K562 (cell line): Measurements from ENCODE around the gene ATMIN. TPM values are rescaled to one million over a fixed set of nuclear protein-coding genes. Genes with fewer than 3 reads are reported as not detected.

Source experiments
- CEBPB ChIP-seq: fragments of 450-650 bp; IDR thresholded peaks from 2 replicates; pipeline ENCODE4 v1.6.1; 2016; ENCODE audit warnings: missing genetic modification characterization, missing compliant biosample characterization
- MGA ChIP-seq: fragments of 450-650 bp; IDR thresholded peaks from 2 replicates; pipeline ENCODE4 v1.6.1; 2016; ENCODE audit warnings: mild to moderate bottlenecking, moderate library complexity
- NFRKB ChIP-seq: fragments of 450-650 bp; IDR thresholded peaks from 2 replicates; pipeline ENCODE4 v1.6.1; 2016; ENCODE audit warnings: low read depth
- NR2C2 ChIP-seq, 2 experiments: fragments of 200-800 bp in 1 of 2; sonication (Bioruptor generic) in 1 of 2; sonication (generic) in 1 of 2; formaldehyde crosslinking in 1 of 2; IDR thresholded peaks; 2 replicates each; pipeline versions ENCODE4 v1.6.1 to v1.8.0; 2016 to 2022; ENCODE audit warnings: mild to moderate bottlenecking in 1 of 2, missing compliant biosample characterization in 1 of 2, missing genetic modification characterization in 1 of 2, missing genetic modification reagents in 1 of 2
- RBFOX2 ChIP-seq: fragments of 200-400 bp; formaldehyde crosslinking; IDR thresholded peaks from 2 replicates; pipeline ENCODE4 v1.6.1; 2017; ENCODE audit warnings: low read depth, mild to moderate bottlenecking, low read length, moderate library complexity
- SUPT5H ChIP-seq: fragments of 450-650 bp; IDR thresholded peaks from 2 replicates; pipeline ENCODE4 v1.6.1; 2016
- ZNF12 ChIP-seq: sonication (generic); formaldehyde crosslinking; IDR thresholded peaks from 2 replicates; pipeline ENCODE4 v1.4.0; 2020; ENCODE audit warnings: mild to moderate bottlenecking, missing genetic modification reagents
- ZNF143 ChIP-seq: sonication (generic); formaldehyde crosslinking; IDR thresholded peaks from 2 replicates; pipeline ENCODE4 v1.9.0; 2022; ENCODE audit warnings: mild to moderate bottlenecking, missing genetic modification reagents
- polyA plus RNA-seq, 8 experiments: library from polyadenylated mRNA; depleted of rRNA in 4 of 8; stranded (reverse) in 5 of 8; unstranded in 3 of 8; fragments of >200 nt; fragmentation: Nextera tagmentation in 2 of 8; fragmentation: Illumina TruSeq in 1 of 8; extraction: Ambion mirVana in 2 of 8; extraction: Trizol in 1 of 8; gene quantifications; 2 replicates each; pipeline versions ENCODE4 v1.2.1 to v1.2.3, GENCODE V29; 2011 to 2014; ENCODE audit warnings: inconsistent platforms in 1 of 8, missing spikeins in 1 of 8
- small RNA-seq: library from RNA; depleted of rRNA; stranded (forward); fragments of <200 nt; gene quantifications from one replicate; pipeline ENCODE3, GENCODE V24; 2014
- total RNA-seq, 7 experiments: library from RNA; depleted of rRNA in 6 of 7; stranded (reverse); fragments of >200 nt in 6 of 7; fragmentation: Illumina TruSeq in 2 of 7; extraction: Trizol in 2 of 7; gene quantifications; 2 replicates each; pipeline versions ENCODE4 v1.2.1 to v1.2.3, GENCODE V29; 2011 to 2021; ENCODE audit warnings: low replicate concordance in 1 of 7

The ATMIN gene
- total and polyA plus RNA-seq, 9 of the 15 experiments (the other 6 are each of a cell fraction or from before 2014, with no cell fraction given) = 6.7 to 40.9 (median 23.4) TPM

- TF ChIP-seq RBFOX2 (no peak), SUPT5H (peak; percentile 60), CEBPB (tag) (0 out of 2 replicates have a peak, but pooled peaks have one; percentile 7), NR2C2 (CRISPR knock-in tag; IDR thresholded peaks at IDR 0.05) (no peak), NR2C2 (tag; IDR thresholded peaks at IDR 0.05) (0 out of 2 replicates have a peak, but pooled peaks have one; percentile 5), NFRKB (peak; percentile 40; the same call in 1 of the 2 replicates), ZNF143 (CRISPR knock-in tag) (no peak), MGA (peak; percentile 64), ZNF12 (CRISPR knock-in tag) (no peak)
- TF ChIP-seq, all 486 proteins: peak for 44
Measured at GRCh38 chr16:81096715-81097208, 61.1 kb downstream of the ATMIN start (continued).

Small RNAs within 50 kb of the gene (small RNA-seq; reads per million reads assigned to genes)
- gene AC092718.3 = not detected

Other genes with a start within 250 kb of the ATMIN start
- gene CDYL2, start 231.2 kb upstream of the ATMIN start, total RNA-seq (2014; rRNA removed) = under 0.01 TPM in 1 of 2 replicates, not detected in the other
- gene CDYL2, start 231.2 kb upstream of the ATMIN start, total RNA-seq (2014; rRNA removed; fragmentation: Illumina TruSeq; extraction: Trizol) = not detected in 2 replicates
- gene CDYL2, start 231.2 kb upstream of the ATMIN start, total RNA-seq (2015; rRNA removed; fragmentation: Illumina TruSeq; extraction: Trizol) = not detected in 2 replicates
- 0.04 and 0.25 TPM in 2 replicates for gene CDYL2, start 231.2 kb upstream of the ATMIN start, total RNA-seq (2021)
- gene CDYL2, start 231.2 kb upstream of the ATMIN start, polyA plus RNA-seq (2011; rRNA removed) = 0.01 TPM in 1 of 2 replicates, not detected in the other
- not detected in 2 replicates for gene CDYL2, start 231.2 kb upstream of the ATMIN start, polyA plus RNA-seq (2014; fragmentation: Illumina TruSeq; extraction: Trizol)
- gene CDYL2, start 231.2 kb upstream of the ATMIN start, polyA plus RNA-seq (2014; fragmentation: Nextera tagmentation; extraction: Ambion mirVana) = not detected
- not detected in 2 replicates for gene CDYL2, start 231.2 kb upstream of the ATMIN start, polyA plus RNA-seq (2014; rRNA removed)
- gene CMC2, start 29.0 kb upstream of the ATMIN start, total RNA-seq (2014; rRNA removed) = 122 and 192 TPM in 2 replicates
- gene CMC2, start 29.0 kb upstream of the ATMIN start, total RNA-seq (2014; rRNA removed; fragmentation: Illumina TruSeq; extraction: Trizol) = 144 and 165 TPM in 2 replicates
- gene CMC2, start 29.0 kb upstream of the ATMIN start, total RNA-seq (2015; rRNA removed; fragmentation: Illumina TruSeq; extraction: Trizol) = 124 and 143 TPM in 2 replicates
- gene CMC2, start 29.0 kb upstream of the ATMIN start, total RNA-seq (2021) = 166 and 189 TPM in 2 replicates
- gene CMC2, start 29.0 kb upstream of the ATMIN start, polyA plus RNA-seq (2011; rRNA removed) = 224 and 304 TPM in 2 replicates
- gene CMC2, start 29.0 kb upstream of the ATMIN start, polyA plus RNA-seq (2014; fragmentation: Illumina TruSeq; extraction: Trizol) = 172 and 255 TPM in 2 replicates
- 100 to 1,000 TPM; 434 to 501 TPM for gene CMC2, start 29.0 kb upstream of the ATMIN start, polyA plus RNA-seq (2014; fragmentation: Nextera tagmentation; extraction: Ambion mirVana)
- 230 and 250 TPM in 2 replicates for gene CMC2, start 29.0 kb upstream of the ATMIN start, polyA plus RNA-seq (2014; rRNA removed)
- gene CENPN, start 28.6 kb upstream of the ATMIN start, total RNA-seq (2014; rRNA removed) = 64.6 and 140 TPM in 2 replicates
- gene CENPN, start 28.6 kb upstream of the ATMIN start, total RNA-seq (2014; rRNA removed; fragmentation: Illumina TruSeq; extraction: Trizol) = 161 and 186 TPM in 2 replicates
- gene CENPN, start 28.6 kb upstream of the ATMIN start, total RNA-seq (2015; rRNA removed; fragmentation: Illumina TruSeq; extraction: Trizol) = 103 and 106 TPM in 2 replicates
- gene CENPN, start 28.6 kb upstream of the ATMIN start, total RNA-seq (2021) = 87.6 and 92.3 TPM in 2 replicates
- gene CENPN, start 28.6 kb upstream of the ATMIN start, polyA plus RNA-seq (2011; rRNA removed) = 95.8 and 123 TPM in 2 replicates
- 140 and 158 TPM in 2 replicates for gene CENPN, start 28.6 kb upstream of the ATMIN start, polyA plus RNA-seq (2014; fragmentation: Illumina TruSeq; extraction: Trizol)
- 100 to 1,000 TPM; 343 to 384 TPM for gene CENPN, start 28.6 kb upstream of the ATMIN start, polyA plus RNA-seq (2014; fragmentation: Nextera tagmentation; extraction: Ambion mirVana)
- gene CENPN, start 28.6 kb upstream of the ATMIN start, polyA plus RNA-seq (2014; rRNA removed) = 209 and 279 TPM in 2 replicates
- 0.54 TPM in 1 of 2 replicates, not detected in the other for gene C16orf46, start 41.4 kb downstream of the ATMIN start, total RNA-seq (2014; rRNA removed)
- 0.19 TPM in 1 of 2 replicates, not detected in the other for gene C16orf46, start 41.4 kb downstream of the ATMIN start, total RNA-seq (2014; rRNA removed; fragmentation: Illumina TruSeq; extraction: Trizol)
- 0.23 and 0.33 TPM in 2 replicates for gene C16orf46, start 41.4 kb downstream of the ATMIN start, total RNA-seq (2015; rRNA removed; fragmentation: Illumina TruSeq; extraction: Trizol)
- gene C16orf46, start 41.4 kb downstream of the ATMIN start, total RNA-seq (2021) = 0.47 and 1.0 TPM in 2 replicates
- gene C16orf46, start 41.4 kb downstream of the ATMIN start, polyA plus RNA-seq (2011; rRNA removed) = 0.35 and 0.36 TPM in 2 replicates
- gene C16orf46, start 41.4 kb downstream of the ATMIN start, polyA plus RNA-seq (2014; fragmentation: Illumina TruSeq; extraction: Trizol) = 0.98 TPM in 1 of 2 replicates, not detected in the other
- under 1 TPM; 0.10 to 0.13 TPM for gene C16orf46, start 41.4 kb downstream of the ATMIN start, polyA plus RNA-seq (2014; fragmentation: Nextera tagmentation; extraction: Ambion mirVana)
- gene C16orf46, start 41.4 kb downstream of the ATMIN start, polyA plus RNA-seq (2014; rRNA removed) = 0.52 and 1.7 TPM in 2 replicates
- 61.0 and 69.3 TPM in 2 replicates for gene GCSH, start 60.6 kb downstream of the ATMIN start, total RNA-seq (2014; rRNA removed)
- 121 and 129 TPM in 2 replicates for gene GCSH, start 60.6 kb downstream of the ATMIN start, total RNA-seq (2014; rRNA removed; fragmentation: Illumina TruSeq; extraction: Trizol)
- 108 and 119 TPM in 2 replicates for gene GCSH, start 60.6 kb downstream of the ATMIN start, total RNA-seq (2015; rRNA removed; fragmentation: Illumina TruSeq; extraction: Trizol)
- gene GCSH, start 60.6 kb downstream of the ATMIN start, total RNA-seq (2021) = 89.0 and 89.7 TPM in 2 replicates
- 33.2 and 61.1 TPM in 2 replicates for gene GCSH, start 60.6 kb downstream of the ATMIN start, polyA plus RNA-seq (2011; rRNA removed)
- gene GCSH, start 60.6 kb downstream of the ATMIN start, polyA plus RNA-seq (2014; fragmentation: Illumina TruSeq; extraction: Trizol) = 94.4 and 109 TPM in 2 replicates
- 10 to 100 TPM; 35.0 to 35.2 TPM for gene GCSH, start 60.6 kb downstream of the ATMIN start, polyA plus RNA-seq (2014; fragmentation: Nextera tagmentation; extraction: Ambion mirVana)
- gene GCSH, start 60.6 kb downstream of the ATMIN start, polyA plus RNA-seq (2014; rRNA removed) = 115 TPM in 2 replicates
- gene BCO1, start 202.8 kb downstream of the ATMIN start, total RNA-seq (2014; rRNA removed) = not detected in 2 replicates
- gene BCO1, start 202.8 kb downstream of the ATMIN start, total RNA-seq (2014; rRNA removed; fragmentation: Illumina TruSeq; extraction: Trizol) = not detected in 2 replicates
- not detected in 2 replicates for gene BCO1, start 202.8 kb downstream of the ATMIN start, total RNA-seq (2015; rRNA removed; fragmentation: Illumina TruSeq; extraction: Trizol)
- gene BCO1, start 202.8 kb downstream of the ATMIN start, total RNA-seq (2021) = not detected in 2 replicates
- gene BCO1, start 202.8 kb downstream of the ATMIN start, polyA plus RNA-seq (2011; rRNA removed) = not detected in 2 replicates
- not detected in 2 replicates for gene BCO1, start 202.8 kb downstream of the ATMIN start, polyA plus RNA-seq (2014; fragmentation: Illumina TruSeq; extraction: Trizol)
- not detected for gene BCO1, start 202.8 kb downstream of the ATMIN start, polyA plus RNA-seq (2014; fragmentation: Nextera tagmentation; extraction: Ambion mirVana)
- not detected in 2 replicates for gene BCO1, start 202.8 kb downstream of the ATMIN start, polyA plus RNA-seq (2014; rRNA removed)